GM19324 (cell line): ENCODE data around the gene GRM5.
"Not testable (repeated sequence)": the region's sequence is repeated elsewhere in the genome, so short reads cannot be mapped to it uniquely, and the experiment has no call there.

Experiments used
- ATAC-seq: cut with Tn5 transposase; IDR thresholded peaks from one replicate; pipeline ENCODE4 v1.9.1; 2021; ENCODE audit warnings: mild to moderate bottlenecking, moderate library complexity; ENCODE audit not compliant: unreplicated experiment, low FRiP score

The GRM5 gene

GRCh38 chr11:88978992-88979391, 86.8 kb downstream of the GRM5 start:
- ATAC-seq, result not testable (repeated sequence)

GRCh38 chr11:88975441-88975840, 90.3 kb downstream of the GRM5 start:
- not testable (repeated sequence) for ATAC-seq

DNA sequence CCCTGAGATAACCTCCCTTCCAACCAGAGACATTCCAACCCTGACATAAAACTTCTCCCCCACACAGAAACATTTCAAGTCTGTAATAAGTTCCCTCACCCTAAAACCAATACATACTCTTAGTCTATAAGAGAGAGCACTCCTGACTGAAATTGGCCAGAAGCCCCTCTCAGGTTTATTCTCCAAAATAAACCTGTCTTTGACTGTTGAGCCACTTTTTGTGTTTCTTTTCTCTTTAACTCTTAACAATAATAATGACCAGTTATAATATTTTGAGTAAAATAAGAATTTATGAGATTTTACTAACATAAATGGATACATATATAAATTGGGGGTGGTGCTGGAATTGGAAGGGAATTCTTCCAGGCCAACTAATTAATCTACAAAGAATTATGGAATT, 93.6 kb downstream of the GRM5 start:
- ATAC-seq, result no peak

GRCh38 chr11:88961621-88962020, 104.2 kb downstream of the GRM5 start:
- not testable (repeated sequence) for ATAC-seq

DNA sequence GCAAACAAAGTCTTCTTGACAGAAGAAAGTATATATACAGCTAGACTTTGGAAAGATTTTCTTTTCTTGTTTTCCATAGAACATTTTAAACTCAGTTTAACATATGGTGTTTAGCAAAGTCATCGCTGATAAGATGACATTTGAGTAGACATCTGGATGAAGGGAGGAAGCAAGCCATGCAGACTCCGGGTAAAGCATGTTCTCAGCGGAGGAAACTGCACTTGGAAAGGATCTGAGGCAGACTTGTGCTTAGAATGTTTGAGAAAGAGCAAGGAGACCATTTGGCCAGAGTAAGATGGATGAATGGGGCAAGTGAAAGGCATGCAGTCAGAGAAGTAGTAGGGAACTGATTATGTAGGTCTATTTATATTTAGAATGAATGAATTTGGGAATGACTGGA, 105.9 kb downstream of the GRM5 start:
- not testable (repeated sequence) for ATAC-seq

DNA sequence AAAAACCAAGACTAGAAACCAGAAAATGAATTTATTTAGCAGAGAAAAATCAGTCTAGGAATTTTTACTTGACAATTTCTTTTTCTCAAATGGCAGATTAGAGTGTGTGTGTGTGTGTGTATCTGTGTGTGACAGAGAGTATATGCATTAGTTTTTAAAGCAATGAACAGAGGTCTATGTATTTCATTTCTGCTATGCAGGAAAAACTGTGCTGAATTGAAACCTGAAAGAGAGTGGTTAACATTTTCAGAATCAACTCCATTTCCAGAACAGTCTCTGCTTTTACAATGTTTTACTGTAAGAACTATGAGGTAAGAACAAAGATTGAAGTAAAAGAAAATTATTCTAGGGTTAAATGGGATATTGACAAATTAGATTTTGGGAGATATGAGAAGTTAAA, 114.8 kb downstream of the GRM5 start:
- ATAC-seq, result no peak

- ATAC-seq, result not testable (repeated sequence)
Observed at GRCh38 chr11:88948908-88949307, 116.9 kb downstream of the GRM5 start.

GRCh38 chr11:88947843-88948572, 117.8 kb downstream of the GRM5 start:
- peak; percentile 68 for ATAC-seq

- not testable (repeated sequence) for ATAC-seq
Observed at GRCh38 chr11:88929665-88930064, 136.1 kb downstream of the GRM5 start.

- not testable (repeated sequence) for ATAC-seq
Observed at GRCh38 chr11:88917065-88917464, 148.7 kb downstream of the GRM5 start.

DNA sequence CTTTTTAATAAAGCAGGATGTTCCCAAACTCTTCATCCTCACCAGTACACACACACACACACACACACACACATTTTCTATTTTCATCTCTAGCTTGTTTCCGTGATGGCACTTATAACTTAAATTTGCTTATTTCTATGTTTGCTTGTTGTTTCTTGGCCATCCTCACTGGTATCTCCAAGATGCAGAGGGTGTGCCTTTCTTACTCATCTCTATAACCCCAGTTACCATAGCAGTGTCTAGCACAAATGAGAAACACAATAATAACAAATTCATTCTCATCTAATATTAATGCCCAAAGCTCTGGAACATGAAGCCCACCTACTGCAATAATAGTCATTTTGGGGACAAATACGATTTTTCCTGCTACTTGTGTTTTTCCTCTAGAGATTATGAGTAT, 156.3 kb downstream of the GRM5 start:
- no peak for ATAC-seq

- ATAC-seq, result not testable (repeated sequence)
Observed at GRCh38 chr11:88901436-88901835, 164.3 kb downstream of the GRM5 start.

DNA sequence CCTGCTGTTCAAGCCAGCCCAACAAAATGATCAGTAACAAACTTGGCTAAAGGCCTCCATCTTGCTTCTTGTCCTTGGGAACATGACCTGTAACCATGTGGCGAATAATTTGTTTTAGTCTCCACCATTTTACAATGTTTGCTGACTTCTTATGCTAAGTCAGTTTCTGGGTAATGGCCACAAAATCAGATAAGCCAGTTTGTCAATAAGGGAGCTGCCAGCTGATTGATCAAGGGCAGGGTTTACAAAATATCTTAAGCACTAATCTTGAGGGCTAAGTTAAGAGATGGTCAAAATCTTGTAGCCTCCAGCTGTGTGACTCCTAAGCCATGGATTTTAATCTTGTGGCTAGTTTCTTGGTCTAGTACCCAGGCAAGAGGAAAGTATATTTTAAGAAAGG, 176.9 kb downstream of the GRM5 start:
- ATAC-seq, result not testable (repeated sequence)

DNA sequence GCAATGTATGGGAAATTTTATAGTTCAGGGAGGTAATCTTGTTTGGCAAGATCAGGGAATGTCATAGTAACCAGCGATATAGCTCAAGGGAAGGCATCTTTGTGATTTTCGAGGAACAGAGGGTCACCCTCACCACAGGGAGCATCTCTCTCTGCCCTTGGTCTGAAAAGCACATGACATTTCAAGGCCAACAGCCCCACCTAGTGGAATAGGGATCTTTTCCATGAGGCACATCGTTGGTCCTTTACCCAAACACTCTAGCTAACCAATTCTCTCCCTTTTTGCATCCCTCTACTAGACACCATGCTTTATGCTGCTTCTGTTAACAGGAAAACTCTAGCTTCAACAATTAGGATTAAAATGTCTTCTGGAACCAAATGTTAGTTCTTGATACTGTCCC, 179.0 kb downstream of the GRM5 start:
- ATAC-seq, result peak; percentile 71

DNA sequence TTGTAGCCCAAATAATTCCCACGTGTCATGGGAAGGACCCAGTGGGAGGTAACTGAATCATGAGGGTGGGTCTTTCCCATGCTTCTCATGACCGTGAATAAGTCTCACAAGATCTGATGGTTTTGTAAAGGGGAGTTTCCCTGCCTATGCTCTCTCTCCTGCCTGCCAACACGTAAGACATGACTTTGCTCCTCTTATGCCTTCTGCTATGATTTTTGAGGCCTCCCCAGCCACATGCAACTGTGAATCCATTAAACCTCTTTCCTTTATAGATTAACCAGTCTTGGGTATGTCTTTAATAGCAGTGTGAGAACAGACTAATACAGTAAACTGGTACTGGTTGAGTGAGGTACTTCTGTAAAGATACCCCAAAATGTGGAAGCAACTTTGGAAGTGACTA, 183.0 kb downstream of the GRM5 start:
- not testable (repeated sequence) for ATAC-seq

DNA sequence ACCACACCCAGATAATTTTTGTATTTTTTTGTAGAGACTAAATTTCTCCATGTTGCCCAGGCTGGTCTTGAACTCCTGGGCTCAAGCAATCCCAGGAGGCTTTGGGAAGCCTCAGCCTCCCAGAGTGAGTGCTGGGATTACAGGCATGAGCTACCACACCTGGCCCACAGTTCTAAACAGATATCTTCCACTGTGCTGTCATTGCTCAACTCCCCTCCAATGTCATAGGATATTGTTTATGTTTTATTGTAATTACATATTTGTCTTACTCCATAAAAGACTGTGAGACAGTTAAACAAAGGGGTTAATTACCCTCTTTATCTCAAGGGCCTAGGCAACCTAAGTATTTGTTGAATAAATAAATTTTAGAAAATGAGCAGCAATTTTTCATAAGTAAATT, 204.2 kb downstream of the GRM5 start:
- ATAC-seq, result no peak

GRCh38 chr11:88860431-88860830, 205.4 kb downstream of the GRM5 start:
- not testable (repeated sequence) for ATAC-seq

DNA sequence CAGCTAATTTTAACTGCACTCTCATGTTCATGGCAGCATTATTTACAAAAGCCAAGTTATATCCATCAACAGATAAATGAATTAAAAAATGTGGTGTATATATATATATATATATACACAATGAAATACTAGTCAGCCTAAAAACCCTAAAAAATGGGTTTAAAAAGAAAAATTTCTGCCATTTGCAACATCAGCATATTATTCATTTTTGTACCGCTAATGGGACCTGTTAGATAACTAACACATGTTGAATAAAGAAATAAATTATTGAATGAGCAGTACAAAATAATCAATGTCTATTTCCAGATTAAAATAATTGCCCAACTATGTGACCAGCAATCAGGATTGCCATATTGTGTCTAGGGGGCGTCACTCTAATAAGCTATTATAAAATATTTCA, 211.8 kb downstream of the GRM5 start:
- ATAC-seq, result not testable (repeated sequence)

DNA sequence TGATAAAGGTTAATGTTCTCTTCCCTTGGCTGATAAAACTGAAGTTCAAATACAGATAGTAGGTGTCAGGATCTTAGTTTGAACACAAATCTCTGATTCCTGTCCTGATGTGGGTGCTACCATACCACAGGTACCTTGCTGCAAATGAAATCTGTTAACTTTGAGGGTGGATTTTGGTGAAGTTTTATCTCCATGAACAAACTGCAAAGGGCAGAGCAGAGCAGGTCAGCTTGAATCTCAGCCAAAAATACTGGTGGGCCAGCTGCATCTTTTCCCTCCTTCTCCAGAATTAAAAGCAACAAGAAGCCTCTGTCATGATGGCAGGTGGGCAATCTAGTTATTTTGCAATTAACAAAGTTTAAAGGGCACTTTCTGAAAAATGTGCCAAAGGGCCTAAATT, 214.2 kb downstream of the GRM5 start:
- not testable (repeated sequence) for ATAC-seq

DNA sequence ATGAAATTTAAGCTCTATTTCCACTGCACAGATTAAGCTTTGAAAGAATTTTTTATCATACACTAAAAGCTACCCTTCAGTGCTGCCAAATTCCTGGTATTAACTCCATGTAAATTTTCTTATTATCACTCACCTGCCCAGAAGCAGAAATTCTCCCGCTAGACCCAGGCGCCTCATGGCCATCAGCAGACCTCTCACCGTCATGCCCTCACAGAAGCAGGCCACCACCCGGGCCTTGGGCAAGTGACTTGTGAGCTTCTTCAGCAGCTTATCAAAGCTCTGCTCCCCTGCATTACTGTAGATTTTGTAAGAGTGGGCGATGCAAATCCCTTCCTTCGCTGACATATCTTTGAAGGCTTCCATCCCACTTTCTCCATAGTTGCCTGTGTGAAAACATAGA, 216.0 kb downstream of the GRM5 start:
- ATAC-seq, result not testable (repeated sequence)

GRCh38 chr11:88849368-88849767, 216.4 kb downstream of the GRM5 start:
- ATAC-seq, result no peak

DNA sequence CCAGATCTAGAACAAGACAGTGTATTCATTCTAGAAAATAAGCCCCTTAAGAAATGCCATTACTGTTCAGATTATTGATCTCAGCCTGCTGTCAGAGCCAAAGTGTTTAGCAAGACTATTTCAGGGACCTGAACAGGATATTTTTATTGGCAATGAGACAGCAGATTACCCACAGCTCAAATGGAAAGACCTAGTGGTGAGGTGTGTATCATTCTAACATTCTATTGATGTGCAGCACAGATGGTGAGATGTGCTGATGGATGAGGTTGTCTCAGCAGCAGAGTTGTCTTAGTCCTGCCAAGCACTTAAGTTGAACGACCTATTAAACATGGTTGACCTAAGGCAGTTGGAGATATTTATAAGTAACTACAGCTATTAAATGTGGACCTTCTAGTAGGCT, 219.5 kb downstream of the GRM5 start:
- ATAC-seq, result not testable (repeated sequence)
